Measurements from ENCODE around the gene PJA2. TPM values are rescaled to one million over a fixed set of nuclear protein-coding genes. Genes with fewer than 3 reads are reported as not detected.
A peak's percentile ranks its signal among the peaks of the same experiment; 100 is the strongest.

The PJA2 gene
- total and polyA plus RNA-seq, 11 donors = 19.0 to 108 (median 85.3) TPM

GRCh38 chr5:109408991-109409843 lies 557 bp downstream of the PJA2 start:
- peaks cover 0 to 11% (median 0%) of the 10 kb centered on the region in 12 donors for H3K9me3 ChIP-seq
- peak overlapping the region; percentile 78 to 95 (median 88) for H3K4me3 ChIP-seq
- peaks cover 0 to 2% (median 0%) of the 10 kb centered on the region in 9 donors for H3K36me3 ChIP-seq
- DNase-seq (peak; percentile 68 to 87 (median 77)), ATAC-seq (peak in 3 of 4 donors; percentile 16 to 45 (median 44))
- peak overlapping the region; percentile 93 to 100 (median 99) for H3K27ac ChIP-seq
- 0 to 1% (median 0%) methylated on average over 52 of the region's 52 CpGs for WGBS, 4 donors
- H3K4me1 ChIP-seq = peaks cover 9 to 58% (median 46%) of the 10 kb centered on the region in 12 donors
- intact Hi-C loops (cut with DNase I) = loop anchor here in 3 of 10 donors (5.0 to 10.0 kb wide), 3 partner anchors 662 to 1024 kb away; partner anchors contain the start of genes FER (in 2 of the 3) and FBXL17 (in 1 of the 3)
- TF ChIP-seq CTCF (IDR thresholded peaks at IDR 0.05) (no peak), POLR2A (IDR thresholded peaks at IDR 0.05) (no peak)
- H3K27me3 ChIP-seq = no peaks in the 10 kb centered on the region

- peaks cover 0 to 7% (median 0%) of the 10 kb centered on the region in 12 donors for H3K9me3 ChIP-seq
- H3K4me1 ChIP-seq = peaks cover 9 to 64% (median 43%) of the 10 kb centered on the region in 12 donors
- TF ChIP-seq POLR2A (IDR thresholded peaks at IDR 0.05) (no peak), CTCF (IDR thresholded peaks at IDR 0.05) (no peak)
- intact Hi-C loops (cut with DNase I) = loop anchor here in 3 of 10 donors (5.0 to 10.0 kb wide), 3 partner anchors 661 to 1023 kb away; partner anchors contain the start of genes FER (in 2 of the 3) and FBXL17 (in 1 of the 3)
- peak overlapping the region in 8 of 12 donors; percentile 96 to 100 (median 99) for H3K27ac ChIP-seq
- H3K4me3 ChIP-seq = peak overlapping the region in 9 of 12 donors; percentile 78 to 95 (median 89)
- peaks cover 0 to 5% (median 0%) of the 10 kb centered on the region in 9 donors for H3K36me3 ChIP-seq
- DNase-seq (no peak), ATAC-seq (no peak)
- WGBS, 4 donors = 23 to 43% (median 41%) methylated on average over 2 of the region's 2 CpGs
- no peaks in the 10 kb centered on the region for H3K27me3 ChIP-seq
These were observed 1.9 kb downstream of the PJA2 start for GRCh38 chr5:109407913-109408312.

- ATAC-seq (no peak), DNase-seq (no peak)
- TF ChIP-seq POLR2A (IDR thresholded peaks at IDR 0.05) (no peak), CTCF (IDR thresholded peaks at IDR 0.05) (no peak)
- H3K4me1 ChIP-seq = peaks cover 9 to 71% (median 45%) of the 10 kb centered on the region in 12 donors
- intact Hi-C loops (cut with DNase I) = loop anchor here in 3 of 10 donors (5.0 to 10.0 kb wide), 3 partner anchors 659 to 1022 kb away; partner anchors contain the start of genes FER (in 2 of the 3) and FBXL17 (in 1 of the 3)
- peak overlapping the region in 3 of 12 donors; percentile 89 to 95 (median 95) for H3K4me3 ChIP-seq
- no peaks in the 10 kb centered on the region for H3K27me3 ChIP-seq
- peaks cover 0 to 5% (median 0%) of the 10 kb centered on the region in 9 donors for H3K36me3 ChIP-seq
- WGBS, 4 donors = 65 to 72% (median 68%) methylated on average over 1 of the region's 1 CpG
- H3K9me3 ChIP-seq = peaks cover 0 to 7% (median 0%) of the 10 kb centered on the region in 12 donors
- peak overlapping the region in 2 of 12 donors; percentile 2 to 99 for H3K27ac ChIP-seq
These were observed 3.1 kb downstream of the PJA2 start for GRCh38 chr5:109406719-109407118.

Data from heart left ventricle (tissue), 16 donors.